ENCODE measurements around the gene CCDC122. TPM values are rescaled to one million over a fixed set of nuclear protein-coding genes. Genes with fewer than 3 reads are reported as not detected.
A peak's percentile ranks its signal among the peaks of the same experiment; 100 is the strongest.

CCDC122 gene
- total and polyA plus RNA-seq, 9 of the 15 experiments (the other 6 are each of a cell fraction or from before 2014, with no cell fraction given), result not detected

DNA sequence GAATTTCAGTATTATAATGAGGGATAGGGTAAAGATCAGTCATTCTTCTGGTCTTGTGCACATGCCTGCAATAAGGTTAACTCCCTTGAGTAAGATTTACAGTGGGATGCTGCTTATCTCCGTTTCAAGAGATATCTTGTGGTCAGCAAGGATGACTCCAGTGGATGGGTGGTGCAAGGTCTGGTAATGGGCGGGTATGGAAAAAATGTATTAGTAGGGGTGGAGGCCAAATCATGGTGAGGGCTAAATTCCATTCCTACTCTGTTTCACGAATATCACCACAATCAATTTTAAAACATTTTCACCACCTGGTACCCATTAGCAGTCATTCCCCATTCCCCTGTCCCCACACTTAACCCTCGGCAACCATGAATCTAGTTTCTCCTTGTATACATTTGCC is 40.6 kb downstream of the CCDC122 start:
- no TSS peak for BruUV-seq (replicated peaks)
- ATAC-seq, result no peak
- H3K4me2 ChIP-seq (ENCODE audit: insufficient read depth, low read length), result no peak overlapping the region
- WGBS (ENCODE audit: insufficient coverage, low coverage, missing lambda C conversion rate), result 2% methylated on average over 4 of the region's 4 CpGs
- DNase-seq (ENCODE audit: extremely low read depth in 1 of 4, low spot score in 3 of 4), result peak in 1 of 4 experiments; percentile 3
- H3K4me1 ChIP-seq (replicated peaks in 1 of 2; ENCODE audit: control insufficient read depth in 2 of 2, insufficient read depth in 2 of 2, low read length in 2 of 2), result no peaks in the 10 kb centered on the region
- H2AFZ ChIP-seq (ENCODE audit: low read depth, low read length), result no peak overlapping the region
- H3K9me1 ChIP-seq (ENCODE audit: control insufficient read depth, insufficient read depth, low read length), result no peaks in the 10 kb centered on the region
- H3K27me3 ChIP-seq (ENCODE audit: control insufficient read depth in 2 of 2, insufficient read depth in 2 of 2, low read length in 2 of 2), result no peaks in the 10 kb centered on the region
- H3K9me3 ChIP-seq (replicated peaks; ENCODE audit: control insufficient read depth, insufficient read depth, low read depth, low read length), result no peaks in the 10 kb centered on the region
- no peak overlapping the region for H3K4me3 ChIP-seq
- H3K9ac ChIP-seq (ENCODE audit: insufficient read depth in 1 of 2, low read depth in 2 of 2, low read length in 2 of 2), result no peak overlapping the region
- ChIA-PET POLR2A (no interaction called here), CTCF (ENCODE audit: low intra/inter-chr PET ratio) (no interaction called here)
- no peaks in the 10 kb centered on the region for H4K20me1 ChIP-seq (replicated peaks; ENCODE audit: control insufficient read depth, insufficient read depth, low read length)
- H3K36me3 ChIP-seq (ENCODE audit: control insufficient read depth, insufficient read depth, low read length), result no peaks in the 10 kb centered on the region
- H3K79me2 ChIP-seq (ENCODE audit: control insufficient read depth, insufficient read depth, low read length), result no peaks in the 10 kb centered on the region
- no peak overlapping the region for H3K27ac ChIP-seq (ENCODE audit: extremely low read depth, low read depth, low read length)
- no peak for TF ChIP-seq SRSF9 (IDR thresholded peaks at IDR 0.05; ENCODE audit: borderline replicate concordance, low read depth, low read length)
- 0 out of 2 replicates have a peak, but pooled peaks have one; percentile 12 for TF ChIP-seq TEAD4 (IDR thresholded peaks at IDR 0.05; ENCODE audit: low read length)
- TF ChIP-seq TEAD4 (CRISPR knock-in tag; IDR thresholded peaks at IDR 0.05; ENCODE audit: borderline replicate concordance), result no peak
- TF ChIP-seq BHLHE40 (IDR thresholded peaks at IDR 0.05; ENCODE audit: low read length), result peak; percentile 19; the same call in 1 of the 2 replicates
- TF ChIP-seq ARID1B (IDR thresholded peaks at IDR 0.05), result no peak
- TF ChIP-seq FOSL1 (tag; conservative IDR thresholded peaks at IDR 0.05), result 0 out of 2 replicates have a peak, but pooled peaks have one; percentile 30
- TF ChIP-seq POLR2G (IDR thresholded peaks at IDR 0.05; ENCODE audit: low read depth, low read length), result no peak
- TF ChIP-seq, protein P1, sequence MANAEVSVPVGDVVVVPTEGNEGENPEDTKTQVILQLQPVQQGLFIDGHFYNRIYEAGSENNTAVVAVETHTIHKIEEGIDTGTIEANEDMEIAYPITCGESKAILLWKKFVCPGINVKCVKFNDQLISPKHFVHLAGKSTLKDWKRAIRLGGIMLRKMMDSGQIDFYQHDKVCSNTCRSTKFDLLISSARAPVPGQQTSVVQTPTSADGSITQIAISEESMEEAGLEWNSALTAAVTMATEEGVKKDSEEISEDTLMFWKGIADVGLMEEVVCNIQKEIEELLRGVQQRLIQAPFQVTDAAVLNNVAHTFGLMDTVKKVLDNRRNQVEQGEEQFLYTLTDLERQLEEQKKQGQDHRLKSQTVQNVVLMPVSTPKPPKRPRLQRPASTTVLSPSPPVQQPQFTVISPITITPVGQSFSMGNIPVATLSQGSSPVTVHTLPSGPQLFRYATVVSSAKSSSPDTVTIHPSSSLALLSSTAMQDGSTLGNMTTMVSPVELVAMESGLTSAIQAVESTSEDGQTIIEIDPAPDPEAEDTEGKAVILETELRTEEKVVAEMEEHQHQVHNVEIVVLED (CRISPR knock-in tag; IDR thresholded peaks at IDR 0.05), result no peak
- no peak for TF ChIP-seq RUNX1 (IDR thresholded peaks at IDR 0.05; ENCODE audit: low read depth)
- no peak for TF ChIP-seq RFX5 (IDR thresholded peaks at IDR 0.05; ENCODE audit: low read depth, low read length)
- no peak for TF ChIP-seq NFRKB (IDR thresholded peaks at IDR 0.05; ENCODE audit: low read depth)
- no peak for TF ChIP-seq KLF16 (IDR thresholded peaks at IDR 0.05)
- no peak for TF ChIP-seq CBX1 (IDR thresholded peaks at IDR 0.05; ENCODE audit: low read depth)
- no peak for TF ChIP-seq ZNF282 (CRISPR knock-in tag; IDR thresholded peaks at IDR 0.05)
- TF ChIP-seq CTBP1 (IDR thresholded peaks at IDR 0.05; ENCODE audit: borderline replicate concordance), result peak; percentile 33; the same call in 1 of the 2 replicates
- no peak for TF ChIP-seq ZNF644 (tag; IDR thresholded peaks at IDR 0.05; ENCODE audit: low read depth)
- TF ChIP-seq CCNT2 (IDR thresholded peaks at IDR 0.05; ENCODE audit: borderline replicate concordance, extremely low read depth, insufficient read length, low read depth, low read length), result no peak
- TF ChIP-seq MEIS2 (IDR thresholded peaks at IDR 0.05; ENCODE audit: partially characterized antibody), result peak; percentile 27
- TF ChIP-seq FOS (IDR thresholded peaks at IDR 0.05; ENCODE audit: extremely low read depth, insufficient read length), result no peak
- no peak for TF ChIP-seq ZC3H4 (CRISPR knock-in tag; IDR thresholded peaks at IDR 0.05; ENCODE audit: borderline replicate concordance)
- no peak for TF ChIP-seq IFI16 (CRISPR knock-in tag; IDR thresholded peaks at IDR 0.05)
- peak in 1 of 2 experiments; percentile 23; a peak in 1 of 4 replicates for TF ChIP-seq RCOR1 (IDR thresholded peaks at IDR 0.05; ENCODE audit: borderline replicate concordance in 1 of 2, low read depth in 2 of 2, low read length in 2 of 2)
- no peak for FAIRE-seq
- intact Hi-C loops (cut with micrococcal nuclease), result no loop called here
- in situ Hi-C loops (cut with MboI), result no loop called here

Measured in K562 (cell line).